T-cell (primary cell): ENCODE results near the gene RHOT2. TPM values are rescaled to one million over a fixed set of nuclear protein-coding genes. Genes with fewer than 3 reads are reported as not detected.

Source experiments
- ATAC-seq, 4 experiments: fragments of 200-7000 bp in 3 of 4; fragments of 150-1000 bp in 1 of 4; cut with Tn5 transposase; replicated peaks in 1 of 4; 1 replicate in 3 of 4; 2 replicates in 1 of 4; pipeline ENCODE4 v1.10.0; 2021; ENCODE audit warnings: moderate library complexity in 3 of 4, mild to moderate bottlenecking in 2 of 4, moderate number of reproducible peaks in 1 of 4
- CTCF ChIA-PET, 2 donors: fragments of 300-600 bp; sonication (Branson Sonifier 250); formaldehyde crosslinking; loops; one replicate each; lab custom pipeline; 2022; ENCODE audit warnings: antibody characterized with exemption in 2 of 2; lab: Charles Lee
- POLR2A ChIA-PET, 2 donors: fragments of 300-600 bp; sonication (Branson Sonifier 250); formaldehyde crosslinking; loops; one replicate each; lab custom pipeline; 2022; ENCODE audit warnings: antibody characterized with exemption in 2 of 2; lab: Charles Lee
- DNase-seq, 35 experiments: peaks; one replicate each; pipeline versions ENCODE4 v3.0.0 to v3.0.0-alpha.2; 2013 to 2023
- H3K27ac ChIP-seq: one replicate; pipeline ENCODE4 v1.5.1; 2013; ENCODE audit warnings: low read length
- H3K27me3 ChIP-seq, 2 experiments: replicated peaks in 1 of 2; 1 replicate in 1 of 2; 2 replicates in 1 of 2; pipeline versions ENCODE4 v1.6.1 to v1.7.0; 2013; ENCODE audit warnings: low read length in 1 of 2, mixed read lengths in 1 of 2; ENCODE audit not compliant: control insufficient read depth in 2 of 2, insufficient read depth in 2 of 2; ENCODE audit errors: extremely low read depth in 1 of 2
- H3K36me3 ChIP-seq, 2 donors: 1 replicate in 1 of 2; 2 replicates in 1 of 2; pipeline versions ENCODE4 v1.6.1 to v1.7.0; 2013; ENCODE audit warnings: low read length in 1 of 2; ENCODE audit not compliant: control insufficient read depth in 2 of 2, insufficient read depth in 1 of 2; ENCODE audit errors: extremely low read depth in 1 of 2
- H3K4me1 ChIP-seq, 2 experiments: 1 replicate in 1 of 2; 2 replicates in 1 of 2; pipeline versions ENCODE4 v1.6.1 to v1.7.0; 2013; ENCODE audit warnings: low read length in 2 of 2, mixed read lengths in 1 of 2; ENCODE audit not compliant: insufficient read depth in 2 of 2, control insufficient read depth in 1 of 2; ENCODE audit errors: extremely low read depth in 1 of 2
- H3K4me3 ChIP-seq, 2 donors: 1 replicate in 1 of 2; 2 replicates in 1 of 2; pipeline versions ENCODE4 v1.5.1 to v1.7.0; 2013; ENCODE audit warnings: mild to moderate bottlenecking in 2 of 2, low read length in 1 of 2, moderate library complexity in 1 of 2; ENCODE audit not compliant: control insufficient read depth in 1 of 2; ENCODE audit errors: extremely low read depth in 1 of 2
- H3K9me3 ChIP-seq: 2 replicates; pipeline ENCODE4 v1.7.0; 2013
- H3K27ac Mint-ChIP-seq, 2 donors: one replicate each; pipeline ENCODE4 v1.8.0; 2020 to 2021; ENCODE audit warnings: mild to moderate bottlenecking in 2 of 2, mixed read lengths in 2 of 2
- H3K27me3 Mint-ChIP-seq, 2 donors: one replicate each; pipeline ENCODE4 v1.8.0; 2021 to 2022; ENCODE audit warnings: mixed read lengths in 2 of 2
- H3K36me3 Mint-ChIP-seq: one replicate; pipeline ENCODE4 v1.8.0; 2021; ENCODE audit warnings: mixed read lengths
- H3K4me1 Mint-ChIP-seq, 3 donors: one replicate each; pipeline ENCODE4 v1.8.0; 2020 to 2022; ENCODE audit warnings: mixed read lengths in 3 of 3, mild to moderate bottlenecking in 1 of 3
- H3K4me3 Mint-ChIP-seq, 3 donors: one replicate each; pipeline ENCODE4 v1.8.0; 2020 to 2022; ENCODE audit warnings: mild to moderate bottlenecking in 3 of 3, mixed read lengths in 3 of 3, moderate library complexity in 3 of 3
- H3K9me3 Mint-ChIP-seq, 3 donors: one replicate each; pipeline ENCODE4 v1.8.0; 2020 to 2022; ENCODE audit warnings: mixed read lengths in 3 of 3
- WGBS: methylation state at CpG from one replicate; pipeline ENCODE4 v1.1.5; 2013; ENCODE audit warnings: missing lambda C conversion rate; ENCODE audit not compliant: insufficient coverage; 5-methylcytosine and 5-hydroxymethylcytosine counted together
- total RNA-seq, 35 experiments: library from RNA in 6 of 35; stranded (reverse) in 6 of 35; fragments of 120-200 nt in 1 of 35; gene quantifications; one replicate each; pipeline versions ENCODE4 v1.2.1 to v1.2.4 and lab custom pipeline; 2013 to 2026

RHOT2 gene
- total RNA-seq, 5 donors from 2014 or later (not counting 1 experiment from before 2014, with no cell fraction given), result 181 to 320 (median 286) TPM

GRCh38 chr16:720990-721764, 53.2 kb downstream of the RHOT2 start, which contains the start of gene ANTKMT:
ANTKMT (plus strand) TSS chr16:721146; CDS start chr16:721275, 129 bp downstream.
- ATAC-seq, result peak; percentile 71 to 80 (median 74)
- H3K27ac Mint-ChIP-seq, result peak within 1 kb of the TSS; percentile 39 to 80
- whole genome bisulfite sequencing, result 1% methylated on average over 106 of the region's 106 CpGs

GRCh38 chr16:721765-722540, 54.0 kb downstream of the RHOT2 start:
- H3K4me1 ChIP-seq, result peaks cover 5 to 58% of the 10 kb centered on the region in 2 experiments
- Mint-ChIP-seq H3K4me3 (peak overlapping the region; percentile 46 to 64 (median 63)), H3K4me1 (peaks cover 19 to 26% (median 20%) of the 10 kb centered on the region in 3 donors), H3K27ac (no peak overlapping the region), H3K9me3 (no peaks in the 10 kb centered on the region), H3K36me3 (no peaks in the 10 kb centered on the region), H3K27me3 (no peaks in the 10 kb centered on the region)
- DNase-seq (peak in 12 of 35 experiments; percentile 14 to 66 (median 34)), ATAC-seq (peak in 2 of 4 experiments; percentile 27 to 48)
- H3K27ac ChIP-seq, result peak overlapping the region; percentile 69
- H3K36me3 ChIP-seq, result no peaks in the 10 kb centered on the region
- H3K27me3 ChIP-seq, result peaks cover 0 to 12% of the 10 kb centered on the region in 2 experiments
- no peaks in the 10 kb centered on the region for H3K9me3 ChIP-seq
- WGBS, result 29% methylated on average over 37 of the region's 51 CpGs
- POLR2A ChIA-PET, result interaction anchor here in 1 of 2 donors (0.6 kb wide), 1 partner anchor 248 kb away, joined by 3 read pairs; no protein-coding TSS in a partner anchor
- H3K4me3 ChIP-seq, result peak overlapping the region; percentile 18 to 36
- CTCF ChIA-PET, result interaction anchor here in 1 of 2 donors (2.0 kb wide), 1 partner anchor 10 kb away, joined by 5 read pairs; no protein-coding TSS in a partner anchor

More at GRCh38 chr16:720990-721764, 53.2 kb downstream of the RHOT2 start, which contains the start of gene ANTKMT:
- Histone ChIP-seq H3K4me1 (peaks cover 5 to 60% of the 10 kb centered on the region in 2 experiments), H3K27me3 (peaks cover 0 to 16% of the 10 kb centered on the region in 2 experiments), H3K9me3 (no peaks in the 10 kb centered on the region), H3K27ac (peak within 1 kb of the TSS; percentile 69), H3K4me3 (peak within 1 kb of the TSS; percentile 55 to 70), H3K36me3 (no peaks in the 10 kb centered on the region)
- peak within 1 kb of the TSS; percentile 78 to 83 (median 79) for H3K4me3 Mint-ChIP-seq
- H3K4me1 Mint-ChIP-seq, result peaks cover 18 to 27% (median 23%) of the 10 kb centered on the region in 3 donors
- no peaks in the 10 kb centered on the region for H3K36me3 Mint-ChIP-seq
- H3K27me3 Mint-ChIP-seq, result peaks cover 3% of the 10 kb centered on the region in 2 donors
- peak; percentile 44 to 84 (median 61) for DNase-seq
- POLR2A ChIA-PET, result interaction anchor here in 1 of 2 donors (0.6 kb wide), 1 partner anchor 249 kb away, joined by 3 read pairs; no protein-coding TSS in a partner anchor
- CTCF ChIA-PET, result interaction anchor here in 1 of 2 donors (2.0 kb wide), 1 partner anchor 9 kb away, joined by 5 read pairs; no protein-coding TSS in a partner anchor
- H3K9me3 Mint-ChIP-seq, result no peaks in the 10 kb centered on the region

- DNase-seq (no peak), ATAC-seq (no peak)
- no peak overlapping the region for H3K4me3 ChIP-seq
- H3K4me1 Mint-ChIP-seq, result peaks cover 19 to 26% (median 20%) of the 10 kb centered on the region in 3 donors
- H3K27ac ChIP-seq, result peak overlapping the region; percentile 69
- H3K27ac Mint-ChIP-seq, result peak overlapping the region in 1 of 2 donors; percentile 43
- H3K9me3 ChIP-seq, result no peaks in the 10 kb centered on the region
- WGBS, result 89% methylated on average over 20 of the region's 24 CpGs
- CTCF ChIA-PET, result no interaction called here
- peaks cover 0 to 8% of the 10 kb centered on the region in 2 experiments for H3K27me3 ChIP-seq
- POLR2A ChIA-PET, result no interaction called here
- H3K4me3 Mint-ChIP-seq, result peak overlapping the region; percentile 24 to 64 (median 25)
- no peaks in the 10 kb centered on the region for H3K9me3 Mint-ChIP-seq
- H3K36me3 Mint-ChIP-seq, result no peaks in the 10 kb centered on the region
- H3K4me1 ChIP-seq, result peaks cover 5 to 66% of the 10 kb centered on the region in 2 experiments
- H3K36me3 ChIP-seq, result no peaks in the 10 kb centered on the region
- no peaks in the 10 kb centered on the region for H3K27me3 Mint-ChIP-seq
Observed at GRCh38 chr16:722835-723633, 55.1 kb downstream of the RHOT2 start.

- H3K9me3 ChIP-seq, result no peaks in the 10 kb centered on the region
- H3K4me3 ChIP-seq, result no peak overlapping the region
- Mint-ChIP-seq H3K4me3 (peak overlapping the region in 1 of 3 donors; percentile 25), H3K9me3 (no peaks in the 10 kb centered on the region), H3K27me3 (no peaks in the 10 kb centered on the region), H3K27ac (no peak overlapping the region), H3K4me1 (peaks cover 19 to 28% (median 20%) of the 10 kb centered on the region in 3 donors), H3K36me3 (no peaks in the 10 kb centered on the region)
- POLR2A ChIA-PET, result no interaction called here
- WGBS, result 89% methylated on average over 6 of the region's 9 CpGs
- no peak for DNase-seq
- H3K36me3 ChIP-seq, result no peaks in the 10 kb centered on the region
- H3K27me3 ChIP-seq, result peaks cover 0 to 3% of the 10 kb centered on the region in 2 experiments
- CTCF ChIA-PET, result no interaction called here
- H3K4me1 ChIP-seq, result peaks cover 5 to 67% of the 10 kb centered on the region in 2 experiments
- ATAC-seq, result no peak
- H3K27ac ChIP-seq, result no peak overlapping the region
Observed at GRCh38 chr16:723695-724094, 55.8 kb downstream of the RHOT2 start.
